Measurements from ENCODE around the gene RGS3. TPM values are rescaled to one million over a fixed set of nuclear protein-coding genes. Genes with fewer than 3 reads are reported as not detected.

The RGS3 gene
- total RNA-seq, 1 experiment from 2014 or later = 39.4 TPM

- Histone ChIP-seq H3K4me1 (ENCODE audit: control insufficient read depth in 1 of 2, insufficient read depth in 2 of 2, low read length in 2 of 2) (peaks cover 45 to 52% of the 10 kb centered on the region in 2 experiments), H3K36me3 (ENCODE audit: control insufficient read depth in 1 of 2, insufficient read depth in 2 of 2, low read length in 2 of 2) (no peaks in the 10 kb centered on the region), H3K4me2 (ENCODE audit: low read length) (no peak overlapping the region), H3K79me2 (ENCODE audit: insufficient read depth, low read length) (no peaks in the 10 kb centered on the region), H3K27ac (ENCODE audit: low read depth, low read length) (no peak overlapping the region), H2AFZ (ENCODE audit: low read depth, low read length, poor library complexity, severe bottlenecking) (no peak overlapping the region), H3K4me3 (replicated peaks in 1 of 2; ENCODE audit: low read depth in 1 of 2, low read length in 2 of 2) (no peak overlapping the region), H3K9me2 (ENCODE audit: insufficient read depth) (no peaks in the 10 kb centered on the region), H3K9ac (ENCODE audit: low read length) (no peak overlapping the region), H4K20me1 (ENCODE audit: insufficient read depth) (no peaks in the 10 kb centered on the region), H3K9me3 (ENCODE audit: control insufficient read depth in 1 of 2, insufficient read depth in 1 of 2, low read depth in 1 of 2, low read length in 2 of 2) (no peaks in the 10 kb centered on the region), H3K27me3 (ENCODE audit: insufficient read depth, low read length) (no peaks in the 10 kb centered on the region)
- ChIA-PET RAD21 (ENCODE audit: low non-redundant PET in 1 of 2, low total read pairs in 2 of 2, uncharacterized antibody in 2 of 2, unreplicated experiment in 2 of 2) (no interaction called here), POLR2A (no interaction called here), CTCF (no interaction called here)
- intact Hi-C loops (cut with micrococcal nuclease) = no loop called here
- DNase-seq (ENCODE audit: low read depth, low spot score) = no peak
- TF ChIP-seq RAD21 (IDR thresholded peaks at IDR 0.05; ENCODE audit: low read depth) (no peak), REST (IDR thresholded peaks at IDR 0.05; ENCODE audit: low read depth) (no peak), POLR2AphosphoS5 (IDR thresholded peaks at IDR 0.05; ENCODE audit: low read depth, low read length) (no peak), SP1 (IDR thresholded peaks at IDR 0.05; ENCODE audit: low read depth) (no peak), CEBPB (IDR thresholded peaks at IDR 0.05; ENCODE audit: low read depth) (no peak), SIN3A (IDR thresholded peaks at IDR 0.05; ENCODE audit: low read depth) (no peak), ELF1 (IDR thresholded peaks at IDR 0.05; ENCODE audit: borderline replicate concordance, low read depth) (no peak), CTCF (IDR thresholded peaks at IDR 0.05 in 2 of 3, conservative IDR thresholded peaks at IDR 0.05 in 1 of 3; ENCODE audit: borderline replicate concordance in 1 of 3, insufficient read depth in 1 of 3, low read depth in 2 of 3, low read length in 2 of 3) (no peak), SRF (IDR thresholded peaks at IDR 0.05; ENCODE audit: low read depth) (no peak), ZFX (IDR thresholded peaks at IDR 0.05) (no peak), EZH2 (IDR thresholded peaks at IDR 0.05) (no peak), CBX3 (IDR thresholded peaks at IDR 0.05; ENCODE audit: low read depth) (no peak), EGR1 (IDR thresholded peaks at IDR 0.05; ENCODE audit: low read depth) (no peak), JUND (IDR thresholded peaks at IDR 0.05) (no peak), EZH2phosphoT487 (IDR thresholded peaks at IDR 0.05; ENCODE audit: borderline replicate concordance) (no peak), MAX (IDR thresholded peaks at IDR 0.05) (no peak)
- ATAC-seq = no peak
- no TSS peak for BruUV-seq (replicated peaks)
These were observed 155.4 kb downstream of the RGS3 start for GRCh38 chr9:113618836-113619490.
